ENCODE measurements around the gene ZNF182.

- TF ChIP-seq CTCF (IDR thresholded peaks at IDR 0.05) = no peak
- no peak for TF ChIP-seq EZH2 (IDR thresholded peaks at IDR 0.05)
Measured at GRCh38 chrX:48002929-48003328, 860 bp downstream of the ZNF182 start.
